ENCODE measurements around the gene NTN3.
A peak's percentile ranks its signal among the peaks of the same experiment; 100 is the strongest.
"Not testable (repeated sequence)": the region's sequence is repeated elsewhere in the genome, so short reads cannot be mapped to it uniquely, and the experiment has no call there.

The NTN3 gene

DNA sequence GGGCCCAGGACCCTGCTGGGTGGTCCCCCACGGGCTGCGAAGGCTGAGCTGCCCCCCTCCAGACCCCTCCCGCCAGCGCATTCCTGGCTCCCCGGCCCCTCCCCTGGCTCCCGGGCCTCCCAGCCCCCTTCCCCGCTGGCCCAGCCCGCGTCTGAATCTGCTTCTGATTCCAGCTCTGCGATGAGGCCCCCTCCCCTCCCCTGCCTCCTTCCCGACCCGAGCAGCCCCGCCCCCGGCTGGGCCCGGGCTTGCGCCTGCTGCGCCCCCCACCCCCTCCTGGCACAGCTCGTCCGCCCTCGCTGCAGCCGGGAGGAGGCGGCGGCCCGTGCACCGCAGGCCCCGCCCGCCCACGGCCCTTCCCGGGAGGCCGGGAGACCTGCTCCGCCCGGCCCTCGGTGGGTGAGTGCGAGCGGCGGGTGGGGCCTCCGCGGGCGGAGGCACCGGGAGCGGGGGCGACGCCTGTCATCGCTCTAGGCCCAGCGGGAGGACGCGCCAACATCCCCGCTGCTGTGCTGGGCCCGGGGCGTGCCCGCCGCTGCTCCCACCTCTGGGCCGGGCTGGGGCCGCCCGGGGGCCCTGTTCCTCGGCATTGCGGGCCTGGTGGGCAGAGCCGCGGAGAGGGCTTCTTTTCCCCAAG, at the start of gene NTN3:
Gene NTN3, plus strand, starts transcription at position 282 of the 637 bp plus-strand sequence. CDS start 405 bp downstream, outside the sequence.
- DNase-seq (ENCODE audit: low spot score), result no peak

DNA sequence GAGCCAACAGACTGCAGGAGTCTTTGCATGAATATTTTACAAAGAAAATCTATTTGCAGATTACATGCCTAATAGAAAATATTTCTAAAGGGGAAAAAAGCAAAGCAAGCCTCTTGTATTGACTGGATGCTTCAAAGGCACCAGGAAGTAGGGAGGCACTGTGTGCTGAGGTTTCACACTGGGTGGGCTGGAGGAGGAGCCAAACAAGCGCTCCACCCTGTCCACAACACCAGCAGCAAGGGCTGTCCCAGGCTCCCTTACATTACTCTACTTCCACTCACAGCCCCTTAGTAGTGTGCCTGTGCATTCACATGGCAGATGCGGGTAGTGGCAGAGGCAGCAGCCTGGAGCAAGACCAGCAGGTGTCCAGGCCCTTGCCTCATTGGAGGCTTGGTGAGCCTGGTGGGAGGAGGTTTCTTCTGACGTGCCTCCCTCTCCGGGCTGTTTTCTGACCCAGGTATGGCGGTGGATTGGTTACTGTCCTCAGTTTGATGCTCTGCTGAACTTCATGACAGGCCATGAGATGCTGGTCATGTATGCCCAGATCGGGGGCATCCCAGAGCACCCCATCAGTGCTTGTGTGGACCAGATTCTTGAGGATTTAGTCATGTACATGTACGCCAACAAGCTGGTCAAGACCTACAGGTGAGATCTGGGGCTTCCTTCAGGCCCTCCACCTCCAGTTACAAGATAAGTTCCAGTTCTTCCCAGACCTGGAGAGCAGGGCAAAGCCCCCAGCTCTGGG, 48.8 kb upstream of the NTN3 start:
- DNase-seq (ENCODE audit: low spot score), result no peak

DNA sequence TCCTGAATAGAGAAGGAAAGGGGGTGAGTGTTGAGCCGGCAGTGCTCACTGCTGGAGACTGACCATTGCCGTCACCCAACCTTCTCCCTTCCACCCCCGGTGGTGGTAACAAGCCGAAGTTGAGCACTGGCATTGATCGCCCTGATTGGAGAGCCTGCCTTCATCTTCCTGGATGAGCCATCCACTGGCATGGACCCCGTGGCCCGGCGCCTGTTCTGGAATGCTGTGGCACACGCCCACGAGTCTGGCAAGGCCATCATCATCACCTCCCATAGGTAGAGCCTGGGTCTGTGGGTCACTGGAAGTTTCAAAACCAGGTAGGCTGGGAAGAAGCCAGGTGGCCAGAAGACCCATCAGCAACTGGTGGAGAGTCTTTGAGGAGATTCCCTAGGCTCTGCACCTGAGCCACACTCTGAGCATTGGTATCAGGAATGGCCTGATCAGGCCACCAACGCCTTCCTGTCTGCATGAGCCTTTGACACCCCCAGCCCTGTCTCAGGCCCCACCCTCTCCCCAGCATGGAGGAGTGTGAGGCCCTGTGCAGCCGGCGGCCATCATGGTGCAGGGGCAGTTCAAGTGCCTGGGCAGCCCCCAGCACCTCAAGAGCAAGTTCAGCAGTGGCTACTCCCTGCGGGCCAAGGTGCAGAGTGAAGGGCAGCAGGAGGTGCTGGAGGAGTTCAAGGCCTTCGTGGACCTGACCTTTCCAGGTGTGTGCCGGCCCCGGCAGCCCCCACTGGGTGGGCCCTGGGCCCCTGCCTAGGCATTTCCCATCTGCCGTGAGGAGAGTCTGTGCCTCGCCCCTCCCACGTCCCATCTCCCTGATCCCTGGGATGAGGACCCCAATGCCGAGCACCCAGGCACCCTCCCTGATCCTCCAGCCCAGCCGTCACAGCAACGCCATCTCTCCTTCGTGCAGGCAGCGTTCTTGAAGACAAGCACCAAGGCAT, 46.8 kb upstream of the NTN3 start:
- no peak for DNase-seq (ENCODE audit: low spot score)

DNA sequence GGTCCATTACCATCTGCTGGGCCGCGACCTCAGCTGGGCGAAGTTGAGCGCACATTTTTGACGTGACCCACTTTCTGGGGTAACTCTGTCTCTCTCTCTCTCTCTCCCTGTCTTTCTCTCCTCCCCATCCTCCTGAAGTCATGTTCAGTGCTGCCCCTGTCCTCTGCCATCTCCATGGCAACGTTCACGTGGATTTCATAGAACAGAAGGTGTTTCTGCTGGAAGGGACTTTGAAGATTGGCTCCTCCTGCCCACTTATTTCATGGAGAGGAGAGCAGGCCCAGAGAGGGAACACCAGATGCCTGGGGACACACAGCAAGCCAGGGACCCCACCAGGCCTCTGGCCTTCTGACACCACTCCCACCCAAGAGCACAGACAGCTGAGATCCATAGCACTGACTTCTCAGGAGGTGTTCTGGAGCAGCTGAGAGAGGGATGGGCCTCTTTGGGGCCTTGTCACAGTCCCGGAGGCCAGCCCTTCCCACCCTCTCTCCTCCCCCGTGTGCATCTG, 46.0 kb upstream of the NTN3 start:
- DNase-seq (ENCODE audit: low spot score), result no peak

DNA sequence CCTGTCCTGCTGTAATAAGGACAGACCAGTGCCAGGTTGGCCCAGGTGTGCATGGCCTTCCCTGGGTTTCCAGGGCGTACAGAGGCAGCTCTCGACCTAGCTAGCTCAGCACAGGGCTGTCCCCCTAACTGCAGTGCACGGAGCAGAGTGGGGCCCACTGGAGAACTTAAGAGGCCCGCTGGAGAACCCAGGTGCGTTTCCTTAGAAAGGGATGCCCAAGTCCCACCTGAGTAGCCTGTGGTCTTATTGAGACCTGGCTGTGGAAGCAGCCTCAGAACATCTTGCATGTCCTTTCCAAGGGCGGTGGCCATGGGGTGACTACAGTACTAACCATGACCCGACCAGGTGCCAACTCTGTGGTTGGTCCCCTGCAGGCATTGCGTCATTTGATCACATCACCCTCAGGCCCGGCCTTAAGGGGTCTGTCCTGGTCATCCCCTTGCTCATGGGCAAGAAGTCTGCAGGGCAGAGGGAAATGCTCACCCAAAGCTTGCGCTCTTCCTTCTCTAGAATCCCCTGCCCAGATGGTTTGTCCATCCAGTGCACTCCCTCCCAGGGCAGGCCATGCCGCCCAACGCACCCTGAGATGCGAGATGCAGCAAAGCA, 45.2 kb upstream of the NTN3 start:
- DNase-seq (ENCODE audit: low spot score), result no peak

DNA sequence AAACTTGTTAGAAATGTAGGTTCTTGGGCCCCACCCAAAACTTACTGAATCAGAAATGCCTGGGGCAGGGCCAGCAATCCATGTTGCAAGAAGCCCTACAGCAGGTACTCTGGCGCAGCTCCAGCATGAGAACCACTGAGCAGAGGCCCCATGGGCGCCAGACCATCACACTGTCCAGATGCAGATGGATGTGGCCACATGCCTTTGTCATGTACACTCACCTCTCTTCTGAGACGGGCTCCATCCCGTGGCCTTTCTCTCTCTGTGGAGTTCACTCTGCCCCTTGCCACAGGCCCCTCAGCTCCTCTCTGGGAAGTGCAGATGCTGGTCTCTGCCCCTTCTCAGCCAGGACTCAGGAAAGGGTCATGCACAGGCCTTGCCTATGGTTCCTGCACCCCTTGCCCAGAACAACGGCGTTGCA, 44.1 kb upstream of the NTN3 start:
- DNase-seq (ENCODE audit: low spot score), result no peak

DNA sequence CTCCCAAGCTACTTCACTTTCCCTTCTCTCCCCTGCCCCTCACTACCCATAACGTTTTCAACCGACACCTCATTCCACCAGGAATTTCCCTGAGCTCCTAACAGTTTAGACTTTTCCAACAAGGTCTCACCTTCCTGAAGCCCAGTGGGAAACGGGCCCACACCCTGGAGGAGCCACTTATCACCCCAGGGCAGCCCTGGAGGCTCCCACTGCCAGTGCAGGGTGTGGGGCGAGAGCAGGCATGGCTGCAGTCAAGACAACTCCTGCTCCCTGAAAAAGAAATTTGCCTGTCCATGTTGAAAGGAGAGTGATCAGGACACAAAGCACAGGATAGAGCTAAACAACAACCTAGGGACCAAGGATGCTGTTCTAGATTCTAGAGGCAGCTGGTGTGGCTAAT, 43.6 kb upstream of the NTN3 start:
- DNase-seq (ENCODE audit: low spot score), result no peak

DNA sequence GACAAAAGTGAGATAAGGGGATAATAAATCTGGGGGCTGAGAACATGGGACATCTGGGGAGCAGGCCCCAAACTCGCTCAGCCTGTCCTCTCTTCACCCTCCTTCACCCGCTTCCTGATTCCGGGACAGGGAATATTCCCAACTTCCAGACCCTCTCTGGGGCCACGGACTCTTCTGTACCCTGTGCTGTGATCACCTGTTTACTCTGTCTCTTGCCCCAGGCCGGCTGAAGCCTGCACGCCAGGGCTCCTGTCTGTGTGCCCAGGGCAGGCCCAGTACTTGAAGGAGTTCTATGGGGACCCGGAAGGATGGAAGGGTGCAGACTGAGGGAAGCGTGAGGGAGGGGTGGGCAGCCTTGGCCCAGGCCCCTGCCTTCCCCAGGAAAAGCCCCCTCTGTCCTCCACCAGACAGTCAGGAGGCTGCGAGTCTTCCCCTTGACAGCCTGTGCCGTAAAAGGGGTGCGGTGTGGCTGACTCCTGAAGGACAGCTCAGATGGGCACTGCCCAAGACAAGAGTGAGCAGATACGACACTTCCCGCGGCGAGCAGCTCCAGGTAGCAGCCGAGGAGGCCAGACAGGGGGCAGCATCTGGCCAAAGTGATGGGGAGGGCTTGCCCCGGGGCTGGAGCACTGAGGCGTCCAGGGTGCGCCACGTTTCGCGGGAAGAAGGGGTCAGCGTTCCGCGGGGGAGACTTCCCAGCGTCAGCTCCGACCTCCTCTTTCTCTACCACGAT, 42.9 kb upstream of the NTN3 start:
- peak; percentile 55 for DNase-seq (ENCODE audit: low spot score)

DNA sequence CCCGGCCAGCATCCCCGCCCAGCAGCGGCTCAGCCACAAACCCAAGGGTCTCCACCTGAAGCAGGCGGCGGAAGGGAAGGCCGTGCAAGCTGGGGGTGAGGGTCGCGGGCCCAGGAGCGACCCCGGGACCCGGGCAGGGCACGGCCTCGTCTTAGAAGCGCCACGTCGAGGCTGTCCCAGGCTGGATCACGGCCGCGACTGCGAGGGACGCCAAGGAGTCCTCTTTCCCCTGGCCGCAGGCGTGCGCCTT, 42.4 kb upstream of the NTN3 start:
- DNase-seq (ENCODE audit: low spot score), result no peak

DNA sequence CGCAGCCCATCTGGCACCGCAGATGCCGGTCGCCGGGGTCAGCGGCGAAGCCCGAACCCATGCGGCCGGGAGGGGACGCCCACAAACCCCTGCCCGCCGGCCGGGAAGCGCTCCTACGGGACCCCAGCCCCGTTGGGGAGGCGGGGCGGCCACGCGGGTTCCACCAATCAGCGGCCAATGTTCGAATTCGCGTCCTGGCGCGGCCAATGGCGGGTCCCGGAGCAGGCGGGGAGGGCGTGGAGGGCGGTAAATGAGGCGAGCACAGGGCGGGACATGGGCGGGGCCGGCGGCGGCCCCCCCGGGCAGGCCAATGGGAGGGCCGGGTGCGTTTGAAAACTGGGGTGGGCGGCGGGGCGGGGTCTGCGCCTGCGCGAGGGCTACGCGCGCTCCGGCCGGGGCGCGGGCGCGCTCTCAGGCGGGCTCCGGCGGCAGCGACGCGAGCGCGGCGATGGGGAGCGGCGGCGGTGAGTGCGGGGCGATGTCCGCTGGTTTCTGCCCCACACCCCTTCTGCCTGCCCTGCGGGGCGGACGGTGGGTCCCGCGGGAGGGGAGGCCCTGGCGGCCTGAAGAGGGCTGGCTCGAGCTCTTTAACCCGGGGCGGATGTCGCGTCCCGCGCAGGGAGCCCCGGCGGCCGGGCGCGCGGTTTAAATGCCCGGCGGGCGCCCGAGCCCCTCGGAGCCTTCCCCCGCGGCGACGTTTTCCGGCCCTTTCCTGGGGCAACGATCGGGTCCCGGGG, 41.9 kb upstream of the NTN3 start, which contains the start of gene CCNF:
Gene CCNF, plus strand, starts transcription at position 414 of the 737 bp plus-strand sequence. Its CDS starts 35 bp downstream, at position 449.
- peak; percentile 90 for DNase-seq (ENCODE audit: low spot score)

DNA sequence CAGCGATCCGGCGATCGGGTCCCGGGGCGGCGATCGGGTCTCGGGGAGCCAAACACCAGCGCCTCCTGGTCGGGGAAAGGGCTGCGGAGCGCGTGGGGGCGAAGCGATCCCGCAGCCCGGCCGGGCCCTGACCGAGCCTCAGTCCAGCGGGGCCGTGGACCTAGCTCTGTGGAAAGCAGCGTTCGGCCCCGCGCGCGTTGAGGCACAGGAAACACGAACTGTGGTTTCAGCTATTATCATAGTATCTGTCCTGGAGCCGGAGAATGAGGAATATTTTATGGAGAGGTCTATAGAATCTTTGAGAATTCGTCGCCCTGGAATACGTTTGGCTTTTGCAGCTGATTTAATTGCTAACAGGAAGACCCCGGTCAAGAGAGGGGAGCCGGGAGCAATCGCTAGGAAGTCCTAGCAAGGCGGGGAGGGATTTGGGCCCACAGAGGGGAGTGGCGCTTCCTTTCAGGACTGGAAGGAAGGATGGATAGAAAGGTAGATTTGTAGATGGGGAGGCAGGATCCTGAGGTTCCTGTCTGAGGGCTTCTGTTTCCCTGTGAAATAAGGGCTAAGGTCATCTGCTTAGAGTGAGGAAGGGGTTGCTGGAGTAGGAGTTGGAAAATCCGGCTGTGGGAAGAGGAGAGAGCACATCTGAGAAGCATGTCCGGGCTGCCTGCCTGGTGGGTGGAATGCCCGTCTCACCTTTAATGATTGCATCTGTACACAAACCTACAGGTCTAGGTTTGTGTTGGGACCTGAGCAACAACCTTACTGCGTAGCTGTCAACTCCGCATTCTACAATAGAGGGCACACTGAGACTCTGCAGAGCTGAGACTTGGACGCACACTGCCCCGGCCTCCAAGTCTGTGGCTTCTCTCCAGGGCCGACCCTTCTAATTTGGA, 41.1 kb upstream of the NTN3 start:
- peak; percentile 25 for DNase-seq (ENCODE audit: low spot score)

DNA sequence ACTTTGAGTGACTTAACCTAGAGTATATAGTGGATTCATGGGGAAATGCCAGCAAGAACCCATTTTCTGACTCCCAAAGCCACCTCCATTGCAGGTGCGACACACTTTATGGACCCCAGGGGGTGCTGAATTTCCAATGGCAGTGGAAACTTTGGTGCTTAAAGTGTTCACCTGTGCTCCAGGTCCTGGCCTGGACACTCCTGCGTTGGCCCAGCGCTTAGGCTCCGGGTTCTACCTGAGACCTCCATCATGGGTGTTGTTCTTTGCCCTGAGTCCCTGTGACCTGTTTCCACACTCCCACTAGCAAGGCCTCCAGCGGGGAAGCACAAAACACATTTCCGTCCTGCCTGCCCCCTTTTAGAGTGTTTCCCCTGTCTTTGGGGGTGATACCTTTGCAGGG, 38.8 kb upstream of the NTN3 start:
- DNase-seq (ENCODE audit: low spot score), result no peak

DNA sequence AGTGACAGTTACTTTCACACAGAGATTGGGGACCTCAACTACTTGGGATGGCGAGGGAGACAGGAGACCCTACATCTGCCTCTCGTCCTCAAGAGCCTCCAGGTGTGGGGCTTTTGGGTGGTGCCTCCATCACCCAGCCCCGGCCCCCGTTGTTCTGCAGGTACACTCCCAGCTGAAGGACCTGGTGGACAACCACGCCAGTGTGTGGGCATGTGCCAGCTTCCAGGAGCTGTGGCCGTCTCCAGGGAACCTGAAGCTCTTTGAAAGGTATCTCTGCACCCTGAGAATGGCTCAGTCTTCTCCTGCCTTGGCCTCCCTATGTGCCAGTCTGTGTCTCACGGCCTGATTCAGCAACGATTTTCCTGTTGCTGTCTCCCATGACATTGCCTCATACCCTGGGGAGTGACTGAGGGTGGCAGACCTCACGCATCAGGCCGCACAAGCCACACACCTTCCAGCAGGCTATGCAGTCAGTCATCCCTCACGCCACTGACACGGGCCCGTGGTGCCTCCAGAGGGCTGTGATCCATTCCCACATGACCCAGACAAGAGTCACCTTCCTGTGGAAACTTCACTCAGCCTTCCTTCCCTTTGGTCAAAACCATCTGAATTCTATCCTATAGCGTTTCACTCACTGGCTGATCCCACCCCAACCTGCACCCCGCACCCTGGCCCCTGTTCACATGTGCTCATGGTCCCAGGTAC, 38.1 kb upstream of the NTN3 start:
- no peak for DNase-seq (ENCODE audit: low spot score)

DNA sequence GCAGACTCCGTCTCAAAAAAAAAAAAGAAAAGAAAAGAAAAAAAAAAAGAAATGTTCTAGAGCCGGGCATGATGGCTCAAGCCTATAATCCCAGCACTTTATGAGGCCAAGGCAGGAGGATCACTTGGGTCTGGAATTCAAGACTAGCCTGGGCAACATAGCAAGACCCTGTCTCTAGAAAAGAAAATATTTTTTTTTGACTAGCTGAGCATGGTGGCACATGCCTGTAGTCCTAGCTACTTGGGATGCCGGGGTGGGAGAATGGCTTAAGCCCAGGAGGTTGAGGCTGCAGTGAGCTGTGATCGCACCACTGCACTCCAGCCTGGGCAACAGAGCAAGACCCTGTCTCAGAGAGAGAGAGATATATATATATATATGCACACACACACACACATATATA, 35.9 kb upstream of the NTN3 start:
- not testable (repeated sequence) for DNase-seq (ENCODE audit: low spot score)

DNA sequence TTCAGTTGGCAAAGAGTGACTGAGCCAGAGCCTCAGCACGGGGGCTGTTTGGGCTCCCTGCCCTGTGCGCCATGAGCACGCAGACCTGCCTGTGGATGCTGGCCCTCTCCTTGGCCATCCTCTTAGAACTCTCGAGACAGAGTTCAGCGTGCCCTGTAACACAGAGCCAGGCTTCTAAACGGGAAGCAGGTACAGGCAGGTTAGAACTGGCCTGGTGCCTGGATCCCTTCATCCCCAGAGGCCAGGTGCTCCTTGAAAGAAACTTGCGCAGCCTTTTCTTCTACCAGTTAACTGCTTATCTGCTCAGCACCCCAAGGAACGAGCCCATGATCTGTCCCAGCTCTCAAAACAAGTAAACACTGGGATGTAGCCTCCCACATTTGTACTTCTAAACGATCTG, 35.0 kb upstream of the NTN3 start:
- DNase-seq (ENCODE audit: low spot score), result no peak

DNA sequence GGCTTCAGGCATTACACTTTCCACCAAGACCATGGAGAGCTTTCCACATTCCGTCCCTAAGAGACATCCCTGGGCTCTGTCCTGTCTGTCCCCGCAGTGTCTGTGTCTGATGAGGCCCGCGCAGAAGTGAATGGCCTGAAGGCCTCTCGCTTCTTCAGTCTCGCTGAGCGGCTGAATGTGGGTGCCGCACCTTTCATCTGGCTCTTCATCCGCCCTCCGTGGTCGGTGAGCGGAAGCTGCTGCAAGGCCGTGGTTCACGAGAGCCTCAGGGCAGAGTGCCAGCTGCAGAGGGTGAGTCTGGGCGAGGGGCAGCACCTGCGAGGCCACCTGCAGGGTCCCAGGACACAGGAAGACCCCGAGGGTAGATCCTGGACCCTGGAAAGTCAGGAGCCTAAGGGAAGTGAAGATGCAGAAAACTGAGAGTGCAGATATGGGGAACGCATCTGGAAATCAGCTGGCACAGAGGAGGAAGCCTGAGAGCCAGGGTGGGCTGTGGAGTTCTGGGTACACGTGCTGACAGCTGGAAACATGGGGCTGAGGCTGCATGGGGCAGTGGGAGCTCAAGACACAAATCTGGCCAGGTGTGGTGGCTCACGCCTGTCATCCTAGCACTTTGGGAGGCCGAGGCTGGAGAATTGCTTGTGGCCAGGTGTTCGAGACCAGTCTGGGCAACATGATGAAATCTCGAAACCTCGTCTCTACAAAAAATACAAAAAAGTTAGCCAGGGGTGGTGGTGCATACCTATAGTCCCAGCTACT, 33.9 kb upstream of the NTN3 start:
- no peak for DNase-seq (ENCODE audit: low spot score)

DNA sequence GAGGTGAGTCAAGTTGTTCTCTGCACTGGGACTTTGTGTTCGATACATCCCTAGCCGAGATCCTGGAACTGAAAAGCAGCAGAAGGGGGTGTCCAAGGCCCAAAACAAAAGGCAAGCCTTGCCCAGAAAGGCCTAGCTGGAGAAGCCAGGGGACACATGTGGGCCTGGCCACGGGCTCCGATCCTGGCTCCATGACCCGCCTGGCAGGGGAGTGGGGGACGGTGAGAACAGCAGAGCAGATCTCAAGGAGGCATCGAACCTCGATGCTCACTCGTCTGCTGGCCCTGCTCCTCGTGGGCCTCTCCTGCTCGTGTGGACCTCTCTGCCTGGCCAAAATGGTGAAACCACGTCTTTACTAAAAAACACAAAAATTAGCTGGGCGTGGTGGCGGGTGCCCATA, 33.0 kb upstream of the NTN3 start:
- DNase-seq (ENCODE audit: low spot score), result no peak

DNA sequence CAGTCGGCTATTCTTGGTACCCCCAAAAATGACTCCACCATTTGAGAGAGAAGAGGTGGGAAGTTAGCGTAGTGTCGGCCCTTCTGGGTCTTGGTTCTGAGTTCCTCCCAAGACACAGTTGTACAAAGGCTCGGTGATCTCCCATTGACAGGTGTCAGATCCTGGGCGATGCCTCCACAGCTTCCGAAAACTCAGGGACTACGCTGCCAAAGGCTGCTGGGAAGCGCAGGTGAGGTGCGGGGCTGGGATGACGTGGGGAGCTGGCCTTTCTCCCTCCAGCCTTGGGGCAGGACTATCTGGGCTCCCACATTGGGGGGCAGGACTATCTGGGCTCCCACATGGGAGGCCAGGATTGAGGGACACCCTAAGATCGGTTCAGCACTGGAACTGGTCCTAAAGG, 31.5 kb upstream of the NTN3 start:
- no peak for DNase-seq (ENCODE audit: low spot score)

Measured in SW480 (cell line).